CD4-positive, alpha-beta T cell (primary cell): ENCODE data around the gene CEP350. TPM values are rescaled to one million over a fixed set of nuclear protein-coding genes. Genes with fewer than 3 reads are reported as not detected.

ENCODE experiments used
- ATAC-seq: fragments of 200-7000 bp; cut with Tn5 transposase; one replicate; pipeline ENCODE4 v1.10.0; 2022; ENCODE audit warnings: mild to moderate bottlenecking; ENCODE audit not compliant: poor library complexity
- CTCF ChIA-PET: fragments of 350-600 bp; sonication (Branson Sonifier 250); formaldehyde crosslinking; loops from one replicate; lab custom pipeline; 2021; ENCODE audit warnings: antibody characterized with exemption, inconsistent platforms; lab: Charles Lee
- POLR2A ChIA-PET: fragments of 350-600 bp; sonication (Branson Sonifier 250); formaldehyde crosslinking; loops from one replicate; lab custom pipeline; 2021; ENCODE audit warnings: antibody characterized with exemption, inconsistent platforms; lab: Charles Lee
- DNase-seq, 14 experiments: peaks; one replicate each; pipeline ENCODE4 v3.0.0-alpha.2; 2013 to 2020; ENCODE audit warnings: mixed read lengths in 2 of 14
- H3K27ac ChIP-seq, 2 donors: one replicate each; pipeline versions ENCODE4 v1.5.1 to v1.7.0; 2013; ENCODE audit warnings: low read length in 2 of 2, low read depth in 1 of 2, mild to moderate bottlenecking in 1 of 2
- H3K27me3 ChIP-seq, 2 experiments: 1 replicate in 1 of 2; 2 replicates in 1 of 2; pipeline versions ENCODE4 v1.6.1 to v1.7.0; 2013; ENCODE audit warnings: low read length in 2 of 2, control low read depth in 1 of 2, mild to moderate bottlenecking in 1 of 2, moderate library complexity in 1 of 2; ENCODE audit not compliant: insufficient read depth in 2 of 2, control insufficient read depth in 1 of 2
- H3K36me3 ChIP-seq: one replicate; pipeline ENCODE4 v1.6.1; 2013; ENCODE audit warnings: low read length, control low read depth; ENCODE audit not compliant: insufficient read depth
- H3K4me1 ChIP-seq: one replicate; pipeline ENCODE4 v1.6.1; 2013; ENCODE audit warnings: low read length, control low read depth; ENCODE audit not compliant: insufficient read depth
- H3K4me3 ChIP-seq: one replicate; pipeline ENCODE4 v1.5.1; 2013; ENCODE audit warnings: mild to moderate bottlenecking, low read length, moderate library complexity
- H3K9me3 ChIP-seq, 2 experiments: 1 replicate in 1 of 2; 2 replicates in 1 of 2; pipeline versions ENCODE4 v1.6.1 to v1.7.0; 2013; ENCODE audit warnings: low read length in 2 of 2, mild to moderate bottlenecking in 2 of 2, control low read depth in 1 of 2, moderate library complexity in 1 of 2; ENCODE audit not compliant: control insufficient read depth in 1 of 2, insufficient read depth in 1 of 2
- H3K27ac Mint-ChIP-seq: one replicate; pipeline ENCODE4 v1.8.0; 2020; ENCODE audit warnings: mixed read lengths
- H3K27me3 Mint-ChIP-seq: one replicate; pipeline ENCODE4 v1.8.0; 2021; ENCODE audit warnings: mixed read lengths
- H3K36me3 Mint-ChIP-seq: one replicate; pipeline ENCODE4 v1.8.0; 2021; ENCODE audit warnings: low read depth, mixed read lengths
- H3K4me1 Mint-ChIP-seq: one replicate; pipeline ENCODE4 v1.8.0; 2021; ENCODE audit warnings: low read depth, mixed read lengths
- H3K4me3 Mint-ChIP-seq: one replicate; pipeline ENCODE4 v1.8.0; 2020; ENCODE audit warnings: mild to moderate bottlenecking, mixed read lengths
- H3K9me3 Mint-ChIP-seq: one replicate; pipeline ENCODE4 v1.8.0; 2020; ENCODE audit warnings: mixed read lengths
- CTCF ChIP-seq: fragments of 200-600 bp; IDR thresholded peaks from one replicate; pipeline ENCODE4 v1.8.0; 2022; ENCODE audit warnings: antibody characterized with exemption, mild to moderate bottlenecking
- intact Hi-C, 2 experiments: fragments of 100-400 bp; cut with DNase I in 1 of 2; cut with micrococcal nuclease in 1 of 2; formaldehyde crosslinking; loops; one replicate each; pipeline versions ENCODE4 v1.15.1 to v1.9.0; 2023 to 2025; cut with DNase I, micrococcal nuclease
- total RNA-seq, 174 experiments: library from RNA in 2 of 174; stranded (reverse) in 2 of 174; gene quantifications; one replicate each; pipeline ENCODE4 v1.2.3 and lab custom pipeline; 2021 to 2026

Gene CEP350
- total RNA-seq, 2 experiments from 2014 or later, result 45.5 to 51.4 TPM

DNA sequence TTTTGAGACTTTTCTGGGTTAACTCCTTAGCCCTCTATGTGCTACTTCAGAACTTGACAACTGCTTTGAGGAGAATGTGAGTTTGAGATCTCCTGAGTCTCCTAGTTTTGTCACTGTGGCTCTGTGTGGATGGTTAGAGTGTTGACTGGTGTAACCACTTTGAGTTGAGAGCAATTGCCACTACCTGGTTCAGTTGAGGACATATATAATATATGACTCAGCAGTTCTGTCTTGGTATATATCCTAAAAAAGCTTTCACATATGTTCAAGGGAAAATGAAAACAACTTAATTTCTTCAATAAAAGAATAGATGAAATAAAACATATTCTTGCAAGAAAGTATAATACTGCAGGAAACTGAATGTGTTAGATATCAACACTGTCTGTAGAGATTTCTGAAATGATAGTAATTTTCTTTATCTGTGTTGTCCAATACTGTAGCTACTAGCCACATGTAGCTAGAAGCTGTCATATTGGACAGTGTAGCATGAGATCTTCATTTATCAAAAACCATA, 103.3 kb downstream of the CEP350 start:
- intact Hi-C loops, result loop anchor here in 1 of 2 experiments (5.0 kb wide), 1 partner anchor 36 kb away; no protein-coding TSS in a partner anchor
- Mint-ChIP-seq H3K27me3 (no peaks in the 10 kb centered on the region), H3K4me3 (no peak overlapping the region), H3K36me3 (peaks cover 73% of the 10 kb centered on the region), H3K27ac (no peak overlapping the region), H3K9me3 (no peaks in the 10 kb centered on the region), H3K4me1 (no peaks in the 10 kb centered on the region)
- H3K36me3 ChIP-seq, result peaks cover 49% of the 10 kb centered on the region
- no peak overlapping the region for H3K4me3 ChIP-seq
- DNase-seq (no peak), ATAC-seq (no peak)
- no peaks in the 10 kb centered on the region for H3K4me1 ChIP-seq
- ChIA-PET POLR2A (no interaction called here), CTCF (interaction anchor here (0.9 kb wide), 1 partner anchor 45 kb away, joined by 3 read pairs; no protein-coding TSS in a partner anchor)
- H3K27ac ChIP-seq, result no peak overlapping the region
- no peak for TF ChIP-seq CTCF
- no peaks in the 10 kb centered on the region for H3K9me3 ChIP-seq
- H3K27me3 ChIP-seq, result no peaks in the 10 kb centered on the region

- no peaks in the 10 kb centered on the region for H3K4me1 ChIP-seq
- H3K36me3 ChIP-seq, result peaks cover 52% of the 10 kb centered on the region
- H3K9me3 ChIP-seq, result no peaks in the 10 kb centered on the region
- Mint-ChIP-seq H3K4me3 (no peak overlapping the region), H3K27ac (no peak overlapping the region), H3K27me3 (no peaks in the 10 kb centered on the region), H3K4me1 (no peaks in the 10 kb centered on the region), H3K9me3 (no peaks in the 10 kb centered on the region), H3K36me3 (peaks cover 79% of the 10 kb centered on the region)
- no peak for ATAC-seq
- no peak for DNase-seq
- intact Hi-C loops, result no loop called here
- H3K27ac ChIP-seq, result no peak overlapping the region
- no peak for TF ChIP-seq CTCF
- no peaks in the 10 kb centered on the region for H3K27me3 ChIP-seq
- H3K4me3 ChIP-seq, result no peak overlapping the region
- ChIA-PET CTCF (no interaction called here), POLR2A (no interaction called here)
These were observed 106.4 kb downstream of the CEP350 start for GRCh38 chr1:180061019-180061418.

GRCh38 chr1:180062452-180062971, 107.9 kb downstream of the CEP350 start:
- Histone ChIP-seq H3K36me3 (peaks cover 56% of the 10 kb centered on the region), H3K27me3 (no peaks in the 10 kb centered on the region), H3K27ac (no peak overlapping the region), H3K9me3 (no peaks in the 10 kb centered on the region), H3K4me1 (no peaks in the 10 kb centered on the region), H3K4me3 (no peak overlapping the region)
- Mint-ChIP-seq H3K4me1 (no peaks in the 10 kb centered on the region), H3K9me3 (no peaks in the 10 kb centered on the region), H3K36me3 (peaks cover 78% of the 10 kb centered on the region), H3K4me3 (no peak overlapping the region), H3K27ac (no peak overlapping the region), H3K27me3 (no peaks in the 10 kb centered on the region)
- DNase-seq, result no peak
- intact Hi-C loops, result no loop called here
- CTCF ChIA-PET, result interaction anchor here (0.7 kb wide), 1 partner anchor 919 kb away, joined by 3 read pairs; no protein-coding TSS in a partner anchor
- no peak for TF ChIP-seq CTCF
- ATAC-seq, result no peak
- POLR2A ChIA-PET, result no interaction called here
